ENCODE data around the gene SYTL3.

GRCh38 chr6:158660333-158660754 is 10.5 kb downstream of the SYTL3 start:
- TF ChIP-seq GATA2 (IDR thresholded peaks at IDR 0.05; ENCODE audit: low read depth, low read length) (no peak), GATA3 (IDR thresholded peaks at IDR 0.05; ENCODE audit: low read depth, low read length) (no peak)

Data from SH-SY5Y (cell line).